ENCODE measurements around the gene ARHGEF37.

- TF ChIP-seq CTCF (IDR thresholded peaks at IDR 0.05) (no peak), ZFX (IDR thresholded peaks at IDR 0.05; ENCODE audit: borderline replicate concordance) (no peak)
Observed at GRCh38 chr5:149572576-149573231, 8.6 kb upstream of the ARHGEF37 start.
